Hematopoietic multipotent progenitor cell (in vitro differentiated cells): ENCODE data around the gene HDAC4. TPM values are rescaled to one million over a fixed set of nuclear protein-coding genes. Genes with fewer than 3 reads are reported as not detected.

ENCODE experiments used
- DNase-seq, 3 donors: peaks; one replicate each; pipeline ENCODE4 v3.0.0-alpha.2; 2011 to 2015; ENCODE audit warnings: low read depth in 2 of 3, low spot score in 2 of 3
- total RNA-seq: library from RNA; depleted of rRNA; stranded (reverse); fragments of >200 nt; gene quantifications from one replicate; pipeline ENCODE4 v1.2.3, GENCODE V29; 2012

HDAC4 gene
- total RNA-seq, 1 donor: 34.2 TPM

DNA sequence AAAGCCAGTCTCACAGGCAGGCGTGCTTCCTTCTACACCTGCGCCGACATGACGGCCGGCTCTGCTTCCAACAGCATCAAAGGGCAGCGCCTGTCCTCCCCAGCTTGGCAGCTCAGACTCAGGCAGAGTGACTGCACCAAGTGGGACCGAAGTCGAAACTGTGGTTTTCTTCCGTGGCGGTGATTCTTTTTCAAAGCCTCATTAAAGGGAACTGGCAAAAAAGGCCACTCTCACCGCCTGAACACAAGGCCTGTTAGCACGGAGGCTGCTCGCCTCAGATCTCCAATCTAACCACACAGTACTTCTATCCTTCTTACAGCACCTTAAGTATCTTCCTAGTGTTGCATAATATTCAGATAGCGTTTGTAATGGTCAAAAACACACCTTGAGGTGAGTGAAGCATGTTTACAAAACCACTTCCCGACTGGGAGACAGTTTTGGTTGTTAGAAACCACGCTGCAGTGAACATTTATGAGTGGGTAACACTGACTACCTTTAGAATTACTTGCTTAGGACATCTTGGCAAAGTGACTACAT is 236.4 kb downstream of the HDAC4 start:
- no peak for DNase-seq

DNA sequence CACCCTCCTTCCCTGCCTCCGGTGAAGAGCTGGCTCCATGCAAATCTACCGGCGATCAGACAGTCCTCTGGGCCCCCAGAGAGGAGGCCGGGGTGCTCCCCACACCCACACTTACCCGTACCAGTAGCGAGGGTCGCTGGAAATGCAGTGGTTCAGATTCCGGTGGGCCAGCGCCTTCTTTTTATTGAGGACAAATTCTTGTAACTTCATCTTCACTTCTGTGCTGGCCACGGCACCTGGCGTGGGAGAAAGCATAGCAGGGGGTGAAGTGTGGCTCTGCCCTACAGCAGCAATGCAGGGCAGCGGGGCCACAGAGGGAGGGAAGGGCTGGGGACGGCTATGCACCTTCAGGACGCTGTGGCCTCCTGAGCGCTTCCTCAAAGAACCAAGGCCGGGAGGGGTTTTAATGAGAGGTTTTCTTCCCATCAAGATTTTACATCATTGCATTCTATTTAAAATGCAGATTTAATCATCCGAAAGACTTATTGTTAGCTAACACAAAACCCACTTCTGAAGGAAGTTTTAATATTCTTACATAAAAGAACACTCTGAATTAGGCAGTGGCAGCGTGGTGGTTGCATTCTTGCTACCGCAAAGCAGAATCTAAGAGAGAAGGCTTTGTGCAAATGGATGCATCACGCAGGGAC is 237.0 kb downstream of the HDAC4 start:
- no peak for DNase-seq

DNA sequence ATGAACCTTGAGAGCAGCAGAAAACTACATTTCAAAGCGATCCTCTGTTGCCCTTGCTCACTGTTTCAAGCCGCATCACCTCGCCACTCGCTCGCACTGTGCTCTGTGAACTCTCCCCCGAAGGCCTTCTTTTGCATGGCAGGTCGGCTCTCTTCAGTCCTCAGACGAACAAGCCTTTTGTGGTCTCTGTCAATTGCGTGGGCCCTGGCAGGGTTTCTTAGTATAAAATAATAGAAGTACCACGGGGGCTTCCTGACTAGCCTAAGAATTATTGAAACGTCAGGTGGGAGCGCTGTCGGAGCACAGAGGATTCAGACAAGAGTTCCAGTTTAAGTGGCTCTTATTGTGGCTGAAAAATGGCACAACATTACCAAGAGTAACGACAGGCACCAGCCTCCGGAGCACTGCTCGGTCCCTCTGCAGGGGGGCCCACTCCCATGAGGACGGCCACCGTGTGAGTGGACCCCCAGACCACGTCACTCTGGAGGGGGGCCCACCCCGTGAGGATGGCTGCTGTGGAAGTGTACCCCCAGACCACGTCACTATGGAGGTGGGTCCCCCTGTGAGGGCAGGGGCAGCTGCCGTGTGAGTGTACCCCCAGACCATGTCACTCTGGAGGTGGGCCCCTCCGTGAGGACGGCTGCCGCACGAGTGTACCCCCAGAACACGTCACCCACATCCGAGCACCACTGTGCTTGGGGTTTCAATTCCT is 237.7 kb downstream of the HDAC4 start:
- no peak for DNase-seq

DNA sequence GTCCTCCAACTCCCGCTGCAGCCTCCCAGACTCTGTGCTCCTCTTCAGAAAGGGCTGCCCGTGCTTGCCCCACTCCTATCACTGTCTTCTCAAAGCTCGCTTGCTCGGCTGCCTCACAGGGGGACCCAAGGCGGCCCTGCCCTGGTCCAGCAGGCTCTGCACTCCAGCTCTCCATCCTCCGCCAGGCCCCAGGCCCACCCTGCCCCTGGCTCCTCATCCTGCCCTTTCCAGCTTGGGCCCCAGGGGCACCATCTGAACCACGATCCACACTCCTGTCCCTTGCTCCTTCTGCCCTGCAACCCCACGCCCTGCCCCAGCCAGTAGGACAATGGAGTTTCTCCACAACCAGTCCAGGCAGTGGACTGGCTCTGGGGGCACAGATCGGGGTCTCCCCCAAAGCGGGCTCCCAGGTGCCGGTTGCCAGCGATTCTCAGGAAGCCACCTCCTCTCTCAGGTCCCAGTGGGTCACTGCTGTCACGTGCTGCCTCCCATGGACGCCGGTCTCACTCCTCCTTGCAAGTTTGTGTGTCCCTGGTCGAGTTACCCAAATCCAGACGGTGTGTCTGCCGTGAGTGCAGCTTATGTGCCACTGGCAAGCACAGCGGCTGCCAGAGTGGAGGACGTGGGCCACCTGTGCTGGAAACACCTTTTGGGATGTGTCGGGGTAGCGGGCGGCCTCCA is 238.5 kb downstream of the HDAC4 start:
- DNase-seq: no peak

DNA sequence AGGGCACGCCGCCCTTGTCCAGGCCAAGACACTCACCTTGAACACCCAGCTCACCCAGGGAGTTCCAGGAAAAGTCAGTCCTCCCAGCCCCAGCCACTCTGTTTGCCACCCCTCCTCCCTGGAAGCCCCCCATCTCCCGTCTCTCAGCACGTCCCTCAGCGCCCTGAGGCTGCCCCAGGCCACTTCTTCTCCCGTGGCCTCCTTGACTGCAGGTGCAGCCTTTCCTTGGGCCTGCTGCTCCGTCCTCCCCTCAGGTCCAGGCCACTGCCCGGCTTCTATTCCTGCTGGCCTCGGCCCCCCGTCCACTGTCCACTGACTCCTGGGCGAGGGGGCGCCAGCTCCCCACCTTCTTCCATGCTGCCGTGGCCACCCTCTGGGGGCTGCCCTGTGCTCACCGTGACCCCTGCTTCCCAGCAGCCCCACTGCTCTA is 239.1 kb downstream of the HDAC4 start:
- no peak for DNase-seq

DNA sequence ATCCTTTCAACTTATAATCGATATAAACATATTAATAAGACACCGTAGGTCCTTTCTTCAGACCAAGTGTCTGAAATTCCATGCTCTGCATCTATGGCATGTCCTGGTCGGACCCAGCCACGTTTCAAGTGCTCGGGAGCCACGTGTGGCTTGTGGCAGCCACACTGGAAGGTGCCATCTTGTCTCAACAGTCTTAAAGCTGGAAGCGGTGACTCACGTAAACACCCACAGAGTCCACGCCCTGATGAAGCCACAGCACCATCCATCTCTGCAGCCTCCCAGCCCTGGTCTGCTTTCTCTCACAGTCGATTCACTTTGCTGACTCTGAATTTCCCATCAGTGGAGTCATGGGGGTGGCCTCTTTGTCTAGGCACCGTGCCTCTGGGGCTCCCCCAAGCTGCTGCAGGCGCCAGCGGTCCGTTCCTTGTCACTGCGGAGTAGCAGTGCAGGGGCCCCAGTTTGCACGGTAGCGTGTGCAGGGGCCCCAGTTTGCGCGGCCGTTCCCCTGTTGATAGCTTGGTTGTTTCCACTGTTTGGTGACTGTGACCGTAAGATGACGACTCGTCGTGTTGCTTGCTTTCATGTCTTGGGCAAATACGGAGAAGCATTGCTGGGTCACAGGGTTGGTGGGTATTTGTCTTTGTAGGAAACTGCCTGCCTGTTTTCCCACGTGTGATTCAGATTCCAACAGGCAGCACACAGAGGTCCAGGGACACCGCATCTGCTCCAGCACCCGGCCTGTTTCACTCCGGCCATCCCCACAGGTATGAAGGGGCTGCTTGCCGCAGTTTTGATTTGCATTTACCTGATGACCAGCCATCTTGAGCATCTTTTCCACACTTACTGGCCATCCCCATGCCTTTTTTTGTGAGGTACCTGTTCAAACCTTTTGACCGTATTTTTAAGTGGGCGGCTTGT is 240.3 kb downstream of the HDAC4 start:
- DNase-seq: no peak

DNA sequence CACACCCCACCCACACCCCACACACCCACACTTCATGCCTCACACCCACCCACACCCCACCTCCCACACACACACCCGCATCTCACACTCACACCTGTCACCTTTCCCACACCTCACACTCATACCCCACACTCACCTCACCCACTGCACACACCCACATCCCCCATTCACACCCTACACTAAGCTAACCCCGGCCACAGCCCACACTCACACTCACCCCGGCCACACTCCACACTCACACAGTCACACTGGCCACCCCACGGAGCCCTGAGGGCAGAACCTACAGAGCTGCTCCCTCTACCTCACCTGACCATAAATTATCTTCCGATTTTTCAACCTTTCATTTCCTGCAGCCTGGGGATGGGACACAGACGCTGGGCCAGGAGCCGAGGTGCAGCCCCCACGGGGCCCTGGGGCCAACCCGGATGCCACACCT is 241.3 kb downstream of the HDAC4 start:
- no peak for DNase-seq

DNA sequence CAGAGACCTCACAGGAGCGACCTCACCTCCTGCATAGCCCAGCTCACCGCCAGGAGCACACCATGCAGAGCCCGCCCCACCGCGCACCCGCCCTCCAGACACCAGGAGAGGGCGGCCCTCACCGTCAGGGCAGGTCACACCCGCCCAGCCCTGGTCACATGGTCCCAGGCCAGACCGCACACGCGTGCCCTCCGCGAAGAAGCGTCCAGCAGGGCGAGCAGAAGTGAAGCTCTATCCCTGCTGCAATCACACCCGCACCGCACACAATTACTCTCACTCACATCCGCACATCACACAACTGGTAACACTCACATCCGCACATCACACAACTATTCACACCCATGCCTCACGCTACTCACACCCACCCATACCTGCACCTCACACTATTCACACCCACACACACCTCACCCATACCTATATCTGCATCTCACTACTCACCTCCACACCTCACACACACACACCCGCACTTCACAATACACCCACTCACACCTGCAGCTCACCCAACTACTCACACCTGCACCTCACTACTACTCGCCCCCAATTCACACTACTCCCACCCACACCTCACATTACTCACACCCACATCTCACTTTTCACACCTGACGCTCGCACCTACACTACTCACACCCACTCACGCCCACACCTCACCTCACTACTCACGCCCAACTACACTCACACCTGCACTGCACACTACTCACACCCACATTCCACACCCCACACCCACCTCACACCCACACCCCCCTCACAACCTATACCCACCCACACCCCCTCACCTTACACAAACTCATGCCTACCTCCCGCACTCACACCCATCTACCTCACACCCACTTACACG is 242.0 kb downstream of the HDAC4 start:
- DNase-seq: no peak

DNA sequence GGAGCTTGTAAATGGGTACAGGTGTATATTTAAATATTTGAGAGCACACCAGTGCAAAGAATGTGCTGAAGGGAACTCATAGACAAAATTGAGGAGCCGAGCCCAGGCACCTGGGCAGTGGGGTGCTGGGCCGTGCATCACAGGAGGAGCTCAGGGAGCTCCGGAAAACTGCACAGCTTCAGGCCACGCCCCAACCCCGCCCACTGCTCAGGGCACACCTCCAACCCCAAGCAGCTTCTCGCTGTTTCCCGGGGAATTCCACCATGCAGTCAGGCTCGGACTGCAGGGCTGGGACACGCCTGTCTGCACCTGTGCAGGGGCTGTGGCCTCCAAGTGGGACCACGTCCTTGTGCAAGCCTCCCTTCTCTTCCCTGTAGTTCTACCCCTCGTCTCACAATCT is 243.0 kb downstream of the HDAC4 start:
- no peak for DNase-seq

DNA sequence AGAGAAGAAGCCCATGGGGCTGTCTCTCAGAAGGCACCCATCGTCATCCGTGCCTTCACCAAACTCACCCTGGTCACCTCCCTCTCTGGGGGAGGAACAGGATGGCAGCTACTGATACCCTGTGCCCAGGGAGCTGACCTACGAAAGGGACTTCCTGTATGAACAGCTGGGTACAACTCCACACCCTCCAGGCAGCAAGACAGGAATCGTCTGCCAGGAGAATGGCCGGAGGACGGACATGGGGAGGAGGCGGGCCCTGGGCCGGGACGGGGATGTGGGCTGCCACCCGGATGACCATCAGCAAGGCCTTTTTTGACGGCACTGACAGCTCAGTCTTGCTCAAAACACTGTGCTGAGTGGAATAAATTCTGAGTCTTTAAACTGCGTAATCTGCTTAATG is 243.6 kb downstream of the HDAC4 start:
- DNase-seq: no peak

DNA sequence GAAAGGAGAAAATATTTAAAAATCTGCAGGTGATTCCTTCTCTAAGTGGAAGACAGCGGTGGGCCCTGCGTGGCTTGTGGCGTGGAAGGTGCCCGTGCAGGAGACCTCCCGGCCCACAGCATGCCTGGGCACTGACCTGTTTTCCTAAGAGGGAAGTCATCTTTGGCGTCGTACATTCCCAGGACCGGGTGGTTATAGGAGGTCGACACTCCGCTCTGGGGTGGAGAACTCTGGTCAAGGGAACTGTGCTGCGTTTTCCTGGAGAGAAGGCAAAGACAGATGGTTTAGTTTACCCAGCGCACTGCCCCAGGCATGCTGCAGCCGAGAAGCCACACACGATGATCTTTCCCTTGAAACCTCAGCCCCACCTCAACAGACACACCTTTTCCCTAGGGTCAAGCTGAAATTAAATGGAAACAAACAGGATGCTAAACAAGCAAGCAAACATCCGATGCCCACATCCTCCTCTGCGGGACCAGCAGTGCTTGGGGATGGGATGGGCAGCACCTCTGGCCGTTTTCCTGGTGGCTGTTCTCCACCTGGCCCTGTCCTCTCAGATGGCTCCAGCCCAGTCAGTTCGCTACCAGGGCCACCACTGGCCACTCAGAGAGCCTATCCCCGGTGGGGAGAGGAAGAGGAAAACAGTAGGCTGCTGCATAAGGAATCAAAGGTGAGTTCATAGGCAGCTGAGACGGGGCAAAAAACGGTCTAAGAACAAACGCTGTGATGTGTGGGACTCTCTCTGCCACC is 244.1 kb downstream of the HDAC4 start:
- no peak for DNase-seq

DNA sequence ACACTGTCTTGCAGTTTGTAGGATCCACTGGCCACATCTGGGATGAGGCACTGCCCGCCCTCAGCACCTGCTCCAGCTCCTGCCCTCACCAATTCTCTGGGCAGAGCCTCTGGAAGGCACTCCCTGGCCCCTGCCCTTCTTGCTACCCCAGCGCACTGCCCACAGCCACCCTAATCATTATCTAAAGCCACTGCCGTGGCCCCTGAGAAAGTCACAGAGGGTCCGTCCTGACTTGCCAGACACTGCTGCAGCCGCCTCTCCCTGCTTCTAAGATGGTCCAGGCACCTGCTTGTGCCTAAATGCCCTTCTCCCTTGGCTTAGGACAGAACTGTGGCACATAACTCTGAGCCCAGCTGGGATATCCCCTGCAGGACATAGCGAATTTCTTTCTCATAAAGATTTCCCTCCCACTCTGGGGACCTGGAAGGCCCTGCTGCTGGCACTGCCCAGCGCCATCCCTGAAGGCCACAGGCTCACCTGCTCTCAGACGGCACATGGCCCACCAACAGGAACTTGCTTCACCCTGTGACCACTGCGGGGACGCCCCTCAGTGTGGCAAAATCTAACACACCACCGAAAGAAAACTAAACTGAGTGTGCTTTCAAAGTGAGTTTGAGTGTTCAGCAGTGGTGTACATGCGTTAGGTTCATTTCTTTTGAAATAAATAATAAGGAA is 244.9 kb downstream of the HDAC4 start:
- no peak for DNase-seq

DNA sequence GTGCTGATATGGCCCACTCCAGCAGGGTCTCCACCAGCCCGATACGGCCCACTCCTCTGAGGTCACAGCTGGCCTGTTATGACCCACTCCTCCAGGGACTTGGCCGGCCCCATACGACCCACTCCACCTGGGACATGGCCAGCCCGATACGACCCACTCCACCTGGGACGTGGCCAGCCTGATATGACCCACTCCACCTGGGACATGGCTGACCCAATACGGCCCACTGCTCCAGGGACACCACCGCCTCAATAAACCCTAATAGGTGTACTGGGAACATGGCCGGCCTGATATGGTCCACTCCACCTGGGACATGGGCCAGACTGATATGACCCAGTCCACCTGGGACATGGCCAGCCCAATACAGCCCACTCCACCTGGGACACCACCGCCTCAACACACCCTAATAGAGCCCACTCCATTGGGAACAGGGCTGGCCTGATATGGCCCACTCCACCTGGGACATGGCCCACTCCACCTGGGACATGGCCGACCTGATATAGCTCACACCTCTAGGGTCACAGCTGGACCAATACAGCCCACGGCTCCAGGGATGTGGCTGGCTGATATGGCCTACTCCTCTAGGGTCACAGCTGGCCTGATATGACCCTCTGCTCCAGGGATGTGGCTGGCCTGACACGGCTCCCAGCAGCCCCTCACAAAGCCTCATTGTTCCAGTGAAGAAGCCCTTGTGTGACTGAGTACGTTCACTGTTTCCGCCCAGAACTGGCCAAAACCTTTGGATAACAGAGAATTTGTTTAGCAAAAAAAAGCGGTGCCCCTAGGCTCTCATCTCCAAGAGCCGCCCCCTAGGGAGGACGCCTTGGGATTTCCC is 245.6 kb downstream of the HDAC4 start:
- no peak for DNase-seq

DNA sequence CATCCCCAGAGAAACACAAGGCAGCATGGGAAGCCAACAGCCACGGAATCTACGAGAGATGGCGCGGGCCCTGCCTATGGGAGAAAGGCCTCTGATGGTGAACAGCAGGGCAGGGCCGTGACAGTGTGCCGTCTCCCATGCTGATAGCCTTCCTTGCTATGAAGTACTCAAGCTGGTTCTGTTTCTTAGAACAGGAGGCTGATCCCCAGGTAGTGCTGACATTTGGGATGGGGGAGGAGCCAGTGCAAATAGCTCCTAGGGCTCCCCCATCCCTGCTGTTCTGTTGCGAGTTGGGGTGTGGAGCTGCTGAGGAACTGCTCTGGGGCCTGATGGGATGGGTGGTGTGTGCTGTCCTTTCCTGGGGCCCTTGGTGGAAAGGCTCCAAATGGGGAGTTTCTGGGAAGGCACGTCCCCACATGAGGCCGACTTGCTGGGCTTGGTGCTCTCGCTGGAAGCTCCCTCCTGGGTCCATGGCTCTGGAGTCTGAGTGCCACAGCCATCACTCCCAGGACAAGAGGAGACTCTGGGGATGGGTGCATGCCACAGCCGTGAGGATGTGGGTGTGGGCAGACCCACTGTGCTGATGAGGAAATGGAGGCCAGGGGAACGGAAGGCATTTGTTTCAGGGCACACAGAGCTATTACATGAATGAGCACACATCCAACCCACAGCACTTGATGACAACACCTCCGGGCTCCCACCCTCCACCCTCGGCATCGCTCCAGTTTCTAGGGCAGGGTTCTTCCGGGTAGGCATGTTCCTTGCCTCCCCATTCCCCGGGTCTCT is 246.8 kb downstream of the HDAC4 start:
- no peak for DNase-seq

DNA sequence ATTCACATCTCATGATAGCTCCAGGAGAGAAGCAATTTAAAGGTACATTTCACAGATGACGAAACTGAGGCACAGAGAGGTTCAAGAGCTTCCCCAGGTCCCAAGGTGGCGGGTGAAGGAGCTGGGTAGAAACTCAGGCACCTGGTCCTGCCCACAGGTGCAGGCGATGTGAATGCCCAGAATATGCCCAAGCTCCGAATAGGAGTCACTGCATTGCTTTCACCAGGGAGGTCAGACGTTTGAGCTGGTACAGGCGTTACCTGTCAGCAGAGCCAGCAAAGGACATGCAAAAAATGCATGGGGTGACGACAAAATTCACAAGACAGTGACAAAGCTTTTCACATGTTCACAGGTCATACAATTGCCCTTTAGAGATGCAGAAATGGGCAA is 247.9 kb downstream of the HDAC4 start:
- no peak for DNase-seq

DNA sequence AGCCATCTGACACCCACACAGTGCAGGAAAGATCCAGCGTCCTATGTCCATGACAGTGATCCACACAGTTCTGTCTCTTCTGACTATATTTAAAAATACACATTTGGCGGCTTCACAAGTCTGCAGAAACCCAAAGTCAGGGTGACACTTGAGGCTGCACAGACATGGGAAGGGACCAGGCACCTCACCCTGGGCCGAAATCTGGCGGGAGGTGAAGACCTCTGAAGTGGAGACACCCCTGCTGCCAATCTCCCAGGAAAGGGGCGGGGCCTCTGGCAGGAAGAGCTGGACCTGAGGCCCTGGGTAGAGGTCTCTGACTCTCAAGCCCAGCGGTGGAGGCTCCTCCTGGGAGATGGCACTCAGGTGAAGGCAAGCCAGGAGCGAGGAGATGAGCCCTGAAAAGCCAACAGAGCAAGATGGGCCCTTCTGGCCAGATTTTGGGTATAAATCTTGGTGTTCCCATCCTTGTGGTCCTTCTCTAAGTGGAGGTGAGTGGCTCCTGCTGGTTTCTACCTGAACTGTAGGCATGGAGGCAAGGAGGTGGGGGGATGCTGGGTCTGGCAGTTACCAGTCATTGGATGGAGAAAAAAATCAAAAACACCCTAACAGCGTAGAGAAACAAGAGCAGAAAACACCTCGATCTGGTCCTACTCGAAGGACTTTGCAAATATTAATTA is 248.4 kb downstream of the HDAC4 start:
- DNase-seq: no peak
